ENCODE results near the gene ANKRD49.

The ANKRD49 gene

GRCh38 chr11:94545264-94546161 is 51.7 kb downstream of the ANKRD49 start:
- TF ChIP-seq CTCF (IDR thresholded peaks at IDR 0.05) (no peak), ZFX (IDR thresholded peaks at IDR 0.05; ENCODE audit: borderline replicate concordance) (no peak)
- no peak overlapping the region for H3K27ac ChIP-seq

GRCh38 chr11:94546162-94546470 is 52.3 kb downstream of the ANKRD49 start:
- TF ChIP-seq ZFX (IDR thresholded peaks at IDR 0.05; ENCODE audit: borderline replicate concordance) (no peak), CTCF (IDR thresholded peaks at IDR 0.05) (no peak)
- H3K27ac ChIP-seq, result no peak overlapping the region

GRCh38 chr11:94546886-94547285 is 53.1 kb downstream of the ANKRD49 start:
- H3K27ac ChIP-seq, result no peak overlapping the region
- TF ChIP-seq ZFX (IDR thresholded peaks at IDR 0.05; ENCODE audit: borderline replicate concordance), result no peak
- no peak for TF ChIP-seq CTCF (IDR thresholded peaks at IDR 0.05)

- TF ChIP-seq ZFX (IDR thresholded peaks at IDR 0.05; ENCODE audit: borderline replicate concordance), result no peak
- TF ChIP-seq CTCF (IDR thresholded peaks at IDR 0.05), result no peak
Observed at GRCh38 chr11:94549146-94549545, 55.4 kb downstream of the ANKRD49 start.

More at GRCh38 chr11:94549146-94549545, 55.4 kb downstream of the ANKRD49 start:
- H3K27ac ChIP-seq, result no peak overlapping the region

All from 22Rv1 (cell line).